HG03139 (cell line): ENCODE results near the gene BTBD2.

ENCODE experiments used
- ATAC-seq: cut with Tn5 transposase; IDR thresholded peaks from one replicate; pipeline ENCODE4 v1.9.1; 2021; ENCODE audit not compliant: unreplicated experiment

BTBD2 gene

DNA sequence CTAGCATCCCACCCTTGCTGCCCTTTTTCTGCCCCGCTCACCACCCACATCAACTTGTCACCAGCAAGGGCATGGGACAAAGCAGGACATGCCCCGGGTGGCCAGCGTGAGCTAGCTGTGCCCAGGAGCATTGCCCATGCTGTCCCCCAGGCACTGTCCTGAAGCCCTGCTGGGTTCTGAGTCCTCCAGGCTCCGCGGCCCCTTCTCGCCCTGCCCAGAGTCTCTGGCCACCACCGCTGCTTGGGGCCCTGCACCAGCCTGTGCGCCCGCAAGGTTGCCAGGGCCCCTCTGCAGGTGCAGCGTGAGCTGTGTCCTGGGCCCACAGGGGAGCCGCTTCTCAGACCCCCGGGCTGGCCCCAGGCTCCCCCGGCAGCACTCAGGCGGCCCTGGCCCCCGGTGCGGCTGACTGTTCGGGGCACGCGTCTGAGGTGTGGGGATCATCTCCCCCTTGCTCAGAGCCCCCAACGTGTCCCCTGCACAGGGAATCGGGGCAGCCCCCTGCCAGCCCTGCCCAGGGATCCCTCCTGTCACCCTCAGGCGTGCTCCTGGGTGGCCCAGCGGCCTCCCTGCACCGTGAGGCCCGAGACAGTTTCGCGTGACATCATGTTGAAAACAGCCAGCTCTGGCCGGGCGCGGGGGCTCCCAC lies 70.5 kb downstream of the BTBD2 start:
- no peak for ATAC-seq

DNA sequence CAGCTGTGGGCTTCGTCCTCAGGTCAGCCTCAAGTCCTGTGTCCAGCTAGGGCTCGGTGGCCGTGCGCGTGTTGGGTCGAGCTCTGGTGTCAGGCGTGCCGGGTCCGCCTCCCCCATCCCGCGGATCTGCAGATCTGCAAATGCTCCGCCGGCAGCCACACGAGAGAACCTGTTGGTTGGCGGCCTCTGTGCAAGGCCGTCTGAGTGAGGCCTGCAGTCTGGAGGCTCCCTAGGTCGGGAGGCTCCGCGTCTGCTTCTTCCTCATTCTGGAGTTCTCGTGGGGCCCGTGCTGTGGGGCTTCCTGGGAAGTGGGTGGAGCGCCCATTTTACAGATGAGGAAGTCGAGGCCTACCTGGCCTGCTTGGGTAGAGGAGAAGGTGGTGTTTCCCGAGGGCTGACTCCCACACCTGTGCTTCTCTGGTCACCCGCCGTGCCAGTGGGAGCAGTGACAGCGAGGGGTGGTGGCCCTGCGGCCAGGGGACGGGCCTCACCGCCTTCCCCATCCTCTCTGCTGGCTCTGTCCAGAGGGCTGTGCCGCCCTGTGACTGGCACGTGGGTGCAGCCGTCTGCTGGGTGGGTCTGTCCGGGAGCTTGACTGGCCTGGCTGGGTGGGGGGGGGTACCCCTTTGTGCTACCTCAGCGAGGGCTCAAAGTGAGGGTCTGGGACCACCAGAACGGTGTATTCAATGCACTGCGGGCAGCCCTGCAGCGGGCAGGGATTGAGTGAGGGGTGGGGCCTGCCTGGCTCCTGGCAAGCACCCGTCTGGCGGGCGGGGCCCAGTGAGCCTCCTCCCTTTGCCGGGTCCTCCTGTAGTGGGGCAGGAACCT lies 71.2 kb downstream of the BTBD2 start:
- ATAC-seq, result no peak

DNA sequence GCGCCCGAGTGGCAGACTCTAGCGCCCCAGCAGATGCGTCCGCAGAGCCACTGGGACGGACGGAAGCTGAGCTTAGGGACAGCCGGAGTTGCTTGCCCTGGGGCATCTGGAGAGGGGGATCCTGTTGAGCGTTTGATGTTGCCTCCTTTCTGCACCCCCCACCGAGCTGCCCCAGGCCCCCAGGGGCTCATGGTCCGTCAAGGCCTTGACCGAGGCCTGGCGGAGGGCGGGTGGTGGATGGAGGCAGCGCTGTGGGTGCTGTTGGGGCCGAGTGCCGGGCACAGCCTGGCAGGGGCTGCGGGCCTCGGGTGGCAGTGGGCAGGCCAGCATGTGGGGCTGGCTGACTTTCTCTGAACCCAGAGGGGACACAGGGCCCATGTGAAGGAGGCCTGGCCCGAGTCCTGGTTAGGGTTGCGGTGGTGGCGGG lies 71.8 kb downstream of the BTBD2 start:
- no peak for ATAC-seq

DNA sequence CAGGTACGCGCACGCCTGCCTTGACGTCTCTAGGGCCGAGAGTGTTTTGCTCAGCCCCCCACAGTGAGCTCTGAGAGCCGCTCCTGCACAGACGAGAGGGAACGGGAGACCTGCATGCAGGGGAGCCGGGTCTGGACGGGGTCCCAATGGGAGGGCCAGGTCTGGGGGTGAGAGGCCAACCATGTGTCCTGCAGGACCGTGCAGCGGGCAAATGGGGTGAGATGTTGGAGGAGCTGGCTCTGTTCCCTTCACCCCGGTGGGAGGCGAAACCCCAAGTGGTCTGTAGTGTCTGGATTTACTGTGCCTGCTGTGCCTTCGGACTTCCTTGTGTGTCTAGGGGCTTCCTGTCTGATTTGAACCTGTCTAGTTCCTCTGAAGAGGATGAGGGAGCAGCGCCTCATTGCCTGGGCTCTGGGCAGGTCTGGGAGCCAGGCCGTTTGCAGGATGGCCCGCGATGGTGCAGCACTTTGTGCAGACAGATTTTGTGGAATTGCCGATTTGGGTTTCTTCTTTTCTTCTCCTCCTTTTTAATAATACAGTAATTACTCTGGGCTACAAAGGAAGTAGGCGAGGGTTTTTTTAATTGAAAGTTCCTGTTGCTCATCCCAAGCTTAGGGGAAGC lies 72.5 kb downstream of the BTBD2 start:
- no peak for ATAC-seq

DNA sequence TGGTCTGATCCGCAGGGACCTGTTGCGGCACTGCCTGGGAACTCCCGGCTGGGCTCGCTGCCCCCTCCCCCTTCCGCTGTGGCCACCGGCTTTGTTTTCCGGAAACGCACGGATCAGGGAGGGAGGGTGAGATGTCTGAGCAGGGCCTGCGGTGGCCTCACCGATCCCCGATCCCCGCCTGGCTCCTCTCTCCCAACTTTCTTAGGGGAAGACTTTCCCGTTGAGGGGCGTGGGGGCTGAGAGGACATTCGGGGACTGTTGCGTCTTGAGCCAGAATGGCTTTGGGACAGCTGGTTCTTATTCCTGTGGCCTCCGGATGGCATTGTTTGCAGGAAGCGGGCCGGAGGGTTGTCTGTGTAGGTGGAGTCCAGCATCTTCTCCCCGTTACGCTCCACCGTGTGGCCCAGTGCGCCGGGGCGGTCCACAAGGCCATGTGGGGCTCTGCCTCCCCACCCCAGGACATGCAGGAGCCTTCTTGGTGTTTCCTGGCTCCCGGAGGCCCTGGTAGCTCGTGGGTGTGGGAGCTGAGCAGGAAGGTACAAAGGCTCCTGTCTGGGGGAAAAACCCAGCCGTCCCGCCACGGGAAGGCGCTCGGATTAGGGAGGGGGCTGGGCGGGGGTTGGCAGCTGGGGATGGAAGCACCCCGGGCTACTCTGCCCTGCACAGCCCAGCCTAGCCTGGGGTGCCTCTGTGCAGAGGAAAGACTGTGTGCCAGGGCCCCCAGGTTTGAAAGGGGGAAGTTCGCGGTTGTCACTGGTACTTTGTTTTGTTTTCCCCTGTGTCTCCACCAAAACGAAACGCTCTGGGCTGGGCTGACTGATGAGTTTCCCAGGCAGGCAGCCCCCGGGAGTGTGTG lies 73.2 kb downstream of the BTBD2 start:
- ATAC-seq, result no peak

DNA sequence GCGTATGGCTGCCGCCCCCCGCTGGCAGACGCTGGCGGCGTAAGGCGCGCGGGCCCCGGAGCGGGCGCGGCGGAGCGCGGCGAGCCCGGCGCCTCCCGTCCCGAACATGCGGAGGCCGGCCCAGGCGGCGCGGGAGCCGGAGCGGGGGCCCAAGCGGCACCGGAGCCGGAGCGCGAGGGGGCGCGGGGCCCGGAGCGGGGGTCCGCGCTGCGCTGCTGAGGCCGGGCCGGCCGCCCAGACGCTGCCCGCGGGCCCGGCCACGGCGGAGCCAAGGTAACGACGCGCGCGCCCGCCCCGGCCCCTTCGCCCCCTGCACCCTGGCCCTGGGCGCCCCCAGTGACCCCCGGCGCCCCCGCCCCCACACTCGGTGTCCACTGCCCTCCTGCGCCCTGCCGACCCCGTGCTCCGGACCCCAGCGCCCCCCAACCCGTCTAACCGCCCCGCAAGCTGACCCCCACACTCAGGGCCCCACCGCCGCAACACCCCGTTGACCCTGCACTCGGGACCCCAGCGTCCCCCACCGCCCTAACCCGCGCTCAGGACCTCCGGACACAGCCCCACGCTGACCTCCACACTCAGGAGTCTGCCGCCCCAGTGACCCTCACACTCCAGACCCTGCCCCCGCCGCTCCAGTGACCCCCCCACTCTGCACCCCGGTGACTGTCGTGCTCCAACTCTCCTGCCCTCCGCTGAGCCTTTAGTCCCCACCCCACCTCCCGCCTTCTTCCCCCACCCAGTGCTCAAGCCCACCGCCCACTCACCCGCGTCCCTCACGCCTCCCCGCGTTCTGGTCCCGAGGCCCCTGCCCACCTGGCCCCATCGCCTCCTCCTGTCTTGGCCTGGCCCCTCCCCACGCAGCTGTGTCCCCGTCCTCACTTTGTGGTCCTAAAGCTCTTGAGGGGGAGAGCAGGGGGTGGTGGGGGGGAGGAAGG lies 74.1 kb downstream of the BTBD2 start, which contains the start of gene CSNK1G2:
Gene CSNK1G2 (plus strand): TSS at position 27 of the 932 bp plus-strand sequence. CDS start 28,601 bp downstream, outside the sequence.
- ATAC-seq, result no peak

DNA sequence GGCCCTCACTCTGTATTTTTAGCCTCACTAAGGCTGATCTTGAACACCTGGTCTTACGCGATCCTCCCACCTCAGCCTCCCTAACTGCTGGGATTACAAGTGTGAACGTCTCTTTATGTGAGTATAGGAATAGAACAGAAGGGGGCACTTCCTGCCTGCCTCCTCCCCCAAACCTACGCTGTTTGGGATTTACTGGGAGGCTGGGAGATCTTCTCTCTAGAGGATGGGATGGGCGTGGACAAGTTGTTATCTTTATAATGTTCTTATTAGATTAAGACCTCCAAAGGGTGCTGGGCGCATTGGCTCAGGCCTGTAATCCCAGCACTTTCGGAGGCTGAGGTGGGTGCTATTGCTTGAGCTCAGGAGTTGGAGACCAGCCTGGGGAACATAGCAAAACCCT lies 77.4 kb downstream of the BTBD2 start:
- no peak for ATAC-seq

DNA sequence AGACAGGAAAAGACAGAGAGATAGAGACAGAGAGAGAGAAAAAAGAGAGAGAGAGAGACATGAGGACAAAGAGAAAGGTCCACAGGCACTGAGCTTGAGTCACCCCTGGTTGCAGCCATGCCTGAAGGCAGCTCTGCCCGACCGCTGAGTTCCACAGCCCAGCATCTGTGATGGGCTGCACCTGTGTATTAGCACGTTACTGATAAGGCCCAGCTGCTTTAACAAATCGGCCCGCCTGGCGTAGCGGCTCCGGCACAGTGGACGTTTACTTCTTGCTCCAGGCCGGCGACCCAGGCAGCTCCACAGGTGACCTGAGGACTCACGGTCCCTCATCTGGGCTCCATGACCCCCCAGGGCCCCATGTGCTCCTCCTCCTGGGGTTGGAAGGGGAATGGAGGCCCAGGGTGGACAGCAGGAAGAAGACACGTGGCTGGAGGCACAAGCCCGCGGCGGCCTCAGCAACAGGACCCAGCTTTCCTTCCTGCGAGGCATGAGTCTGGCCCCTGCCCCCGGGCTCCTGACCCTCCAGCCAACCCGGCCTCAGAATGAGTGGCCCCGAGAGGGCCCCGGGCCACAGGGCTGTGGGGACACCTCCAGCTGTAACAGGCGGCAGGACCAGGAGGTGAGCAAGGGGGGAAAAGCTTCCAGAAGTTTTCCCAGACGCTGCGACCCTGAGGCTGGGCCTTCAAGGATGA lies 78.5 kb downstream of the BTBD2 start:
- no peak for ATAC-seq

DNA sequence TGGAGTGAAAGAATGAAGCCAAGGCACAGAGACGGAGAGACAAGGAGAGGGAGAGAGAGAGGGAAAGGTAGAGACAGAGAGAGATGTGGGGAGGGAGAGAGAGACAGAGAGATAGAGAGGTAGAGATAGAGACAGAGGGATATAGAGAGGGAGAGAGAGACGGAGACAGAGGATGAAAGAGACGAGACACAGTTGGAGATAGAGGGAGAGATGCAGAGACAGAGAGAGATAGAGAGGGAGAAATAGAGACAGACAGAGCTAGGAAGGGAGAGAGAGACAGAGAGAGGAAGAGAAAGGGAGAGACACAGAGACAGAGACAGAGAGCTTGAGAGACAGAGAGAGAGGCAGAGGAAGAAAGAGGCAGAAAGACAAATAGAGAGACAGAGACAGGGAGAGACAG lies 79.1 kb downstream of the BTBD2 start:
- ATAC-seq, result no peak

DNA sequence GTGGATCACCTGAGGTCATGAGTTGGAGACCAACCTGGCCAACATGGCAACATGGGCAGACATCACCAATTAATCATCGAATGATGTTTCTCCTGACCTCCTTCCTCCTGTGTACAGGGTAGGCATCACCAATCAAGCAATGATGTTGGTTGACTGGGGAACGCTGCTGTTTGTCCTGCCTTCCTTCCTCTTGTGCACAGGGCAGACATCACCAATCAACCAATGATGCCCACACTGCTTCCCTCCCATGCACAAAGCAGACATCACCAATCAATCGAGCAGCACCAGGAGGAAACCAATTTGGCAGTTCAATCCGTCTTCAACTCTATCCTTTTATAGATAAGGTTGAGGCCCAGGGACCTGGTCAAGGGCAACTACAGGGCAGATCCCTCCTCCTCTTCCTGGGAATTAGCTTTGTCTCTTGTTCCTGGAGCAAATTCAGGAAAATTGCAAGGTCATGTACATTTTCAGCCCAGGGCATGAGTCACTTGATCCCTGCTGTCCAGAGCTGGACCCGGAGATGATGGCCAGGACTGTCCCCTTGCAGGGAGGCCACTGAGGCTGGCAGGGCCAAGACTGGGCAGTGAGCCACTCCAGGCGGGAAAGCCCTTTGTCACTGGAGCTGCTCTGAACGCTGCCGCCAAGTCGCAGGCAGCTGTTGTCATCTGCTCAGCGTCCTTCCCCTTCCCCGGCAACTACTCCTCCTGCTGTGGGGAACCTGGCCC lies 79.9 kb downstream of the BTBD2 start:
- no peak for ATAC-seq
